NCI-H2107 treated with DMSO at 0.1 percent for 48 hours (cell line): ENCODE data around the gene MTAP.
"Not testable (repeated sequence)": the region's sequence is repeated elsewhere in the genome, so short reads cannot be mapped to it uniquely, and the experiment has no call there.

Source experiments
- DNase-seq: peaks from one replicate; lab custom pipeline; 2025; ENCODE audit not compliant: unreplicated experiment; lab: John Stamatoyannopoulos, UW

The MTAP gene

DNA sequence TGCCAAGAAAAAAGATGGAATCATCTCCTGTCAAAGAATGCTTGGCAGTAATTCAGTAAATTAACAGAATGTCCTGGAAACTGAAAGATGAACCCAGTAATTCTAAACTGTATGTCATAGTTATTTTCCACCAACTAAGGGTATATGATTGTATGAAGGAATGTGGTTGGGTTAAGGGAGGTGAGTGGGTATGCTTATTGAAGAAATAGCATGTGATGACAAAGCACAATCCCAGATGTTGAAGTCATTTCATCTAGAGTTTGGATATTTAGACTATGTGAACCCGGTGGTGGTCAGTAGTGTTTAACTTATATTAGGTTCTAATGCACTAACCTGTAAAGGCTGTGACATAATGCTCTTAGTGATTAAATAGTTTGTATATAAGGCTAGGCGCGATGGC is 104.4 kb downstream of the MTAP start:
- no peak for DNase-seq

DNA sequence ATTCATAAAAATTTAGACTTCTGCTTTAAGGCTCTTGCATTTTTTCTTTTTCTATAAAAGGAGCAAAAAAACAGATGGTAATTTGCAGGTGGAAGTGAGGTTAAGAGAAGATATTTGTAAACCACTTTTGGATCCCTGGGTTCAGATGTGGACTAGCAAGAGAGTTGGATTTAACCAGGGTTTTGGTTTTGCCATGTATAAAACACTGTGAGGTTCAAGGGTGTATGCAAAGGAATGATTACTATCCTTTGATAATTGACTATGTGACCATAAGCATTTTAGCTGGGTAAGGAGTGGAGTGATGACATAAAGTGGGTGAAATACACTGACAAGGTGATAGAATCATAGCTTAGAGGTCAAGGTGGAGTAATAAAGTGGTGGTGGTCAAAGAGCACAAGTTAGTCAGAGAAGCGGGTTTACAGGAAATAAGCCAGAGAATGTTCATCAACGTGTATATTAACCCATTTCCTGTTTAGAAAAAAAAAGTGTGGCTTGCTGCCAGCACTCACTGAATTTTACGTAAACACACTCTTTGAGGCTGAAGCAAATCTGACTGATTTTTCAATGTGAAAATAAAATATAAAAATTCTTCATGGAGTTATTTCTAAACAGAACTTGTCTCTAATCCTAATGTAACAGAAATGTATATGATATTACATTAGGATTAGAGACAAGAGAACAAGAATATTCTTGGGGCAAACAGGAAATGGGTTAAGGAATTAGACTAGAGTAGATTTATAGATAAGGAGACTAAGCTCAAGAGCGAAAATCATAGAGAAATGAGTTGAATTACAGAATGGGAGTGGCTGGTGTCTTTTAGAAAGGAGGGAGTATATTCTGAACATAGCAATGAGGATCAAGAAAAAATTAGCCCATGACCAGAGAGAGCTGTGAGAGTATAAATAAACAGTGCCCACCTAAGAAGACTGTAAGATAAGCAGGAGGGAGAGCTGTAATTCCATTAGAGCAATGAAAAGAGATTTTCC is 117.2 kb downstream of the MTAP start:
- DNase-seq: no peak

DNA sequence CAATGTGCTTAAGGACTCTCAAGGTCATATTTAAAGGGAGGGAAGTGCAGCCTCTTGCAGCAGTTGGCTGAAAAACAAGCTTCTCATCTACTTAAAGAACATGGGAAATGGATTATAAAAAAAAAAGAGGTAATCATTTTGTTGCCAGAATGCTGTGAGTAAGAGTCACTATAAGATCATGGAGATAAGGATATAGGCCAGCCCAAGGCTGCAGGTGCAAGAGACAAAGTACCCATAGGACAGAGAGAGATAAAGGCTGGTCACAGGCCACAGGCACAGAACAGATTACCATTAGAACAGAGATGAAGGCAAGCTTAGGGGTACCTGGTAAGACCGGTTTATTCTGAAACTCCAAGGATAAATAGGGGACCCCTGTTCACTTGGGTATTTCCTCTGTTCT is 121.3 kb downstream of the MTAP start:
- no peak for DNase-seq

DNA sequence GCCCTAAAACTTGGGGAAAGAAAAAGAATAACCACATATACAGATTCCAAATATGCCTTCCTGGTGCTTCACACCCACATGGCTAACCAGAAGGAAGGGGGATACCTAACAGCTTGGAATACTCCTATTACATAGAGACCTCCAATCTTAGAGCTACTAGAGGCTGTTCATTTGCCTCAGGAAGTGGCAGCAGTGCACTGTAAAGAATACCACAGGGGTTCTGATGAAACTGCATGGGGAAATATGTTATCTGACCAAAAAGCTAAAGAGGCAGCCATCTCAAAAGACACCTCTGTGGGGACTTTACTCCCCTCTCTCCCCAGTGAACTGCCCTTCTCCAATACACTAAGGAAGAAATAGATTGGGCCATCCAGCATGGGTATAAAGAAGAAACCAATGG is 125.3 kb downstream of the MTAP start:
- no peak for DNase-seq

DNA sequence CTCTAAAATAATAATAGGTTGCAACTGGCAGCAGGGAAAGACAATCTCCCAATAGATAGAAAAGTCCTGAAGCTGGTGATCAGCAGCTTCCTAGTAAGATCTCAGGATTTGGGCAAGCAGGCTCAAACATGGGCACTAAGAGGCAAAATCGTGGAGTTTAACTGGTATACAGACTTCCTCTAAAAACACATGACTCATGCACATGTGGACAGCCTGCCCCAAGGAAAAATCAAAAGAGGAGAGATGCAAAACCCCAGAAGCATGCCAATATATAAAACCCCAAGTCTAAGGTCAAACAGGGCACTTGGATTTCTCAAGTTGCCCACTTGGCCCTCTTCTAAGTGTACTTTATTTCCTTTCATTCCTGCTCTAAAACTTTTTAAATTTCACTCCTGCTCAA is 129.0 kb downstream of the MTAP start:
- DNase-seq: no peak

DNA sequence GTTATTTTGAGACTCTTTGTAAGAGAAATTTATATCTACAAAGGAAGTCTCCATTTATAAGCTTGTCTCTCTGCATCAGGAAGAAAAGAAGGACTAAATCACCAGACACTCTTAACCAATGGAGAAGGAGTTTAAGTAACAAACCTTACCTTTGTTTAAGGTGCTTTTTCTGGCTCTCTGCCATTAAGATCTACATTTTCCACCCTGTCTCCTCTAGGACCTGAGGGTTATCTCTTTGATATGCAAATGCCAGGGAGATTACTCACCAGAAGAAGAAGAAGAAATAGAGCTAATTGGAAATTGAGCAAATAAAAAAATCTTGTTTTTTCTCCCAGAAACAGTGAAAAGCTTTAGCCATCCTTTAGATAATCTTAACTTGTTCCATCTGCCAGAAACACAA is 130.8 kb downstream of the MTAP start:
- no peak for DNase-seq

DNA sequence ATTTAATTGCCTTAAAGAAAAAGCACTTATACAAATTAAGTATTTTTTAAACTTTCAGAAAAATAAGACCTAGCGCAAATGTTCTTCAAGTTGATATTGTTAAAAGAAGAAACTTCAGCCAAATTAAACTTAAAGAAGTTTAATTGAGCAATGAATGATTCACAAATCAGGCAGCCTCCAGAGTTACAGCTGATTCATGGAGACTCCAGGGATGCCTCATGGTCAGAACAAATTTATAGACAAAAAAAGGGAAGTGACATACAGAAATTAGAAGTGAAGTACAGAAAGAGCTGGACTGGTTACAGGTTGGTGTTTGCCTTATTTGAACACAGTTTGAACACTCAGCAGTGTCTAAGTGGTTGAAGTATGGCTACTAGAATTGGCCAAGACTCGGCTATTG is 131.4 kb downstream of the MTAP start:
- DNase-seq: no peak

DNA sequence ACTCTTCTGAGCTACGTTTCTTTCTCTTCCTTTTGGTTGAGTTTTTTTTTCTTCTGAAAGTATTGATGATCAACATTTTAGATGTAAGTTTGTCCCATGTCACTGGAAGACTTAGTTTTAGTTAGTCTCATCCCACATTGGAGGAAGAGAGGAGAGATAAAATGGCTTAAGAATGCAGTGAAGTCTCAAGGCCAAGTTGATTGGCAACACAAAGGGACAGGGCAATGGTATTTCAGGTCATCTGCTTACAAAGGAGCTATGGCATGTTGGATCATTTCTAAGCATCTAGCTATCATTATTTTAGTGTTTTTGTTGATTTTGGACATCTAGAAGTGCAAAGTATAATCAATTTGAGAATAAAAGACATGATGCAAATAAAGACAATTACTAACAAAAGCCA is 133.2 kb downstream of the MTAP start:
- no peak for DNase-seq

DNA sequence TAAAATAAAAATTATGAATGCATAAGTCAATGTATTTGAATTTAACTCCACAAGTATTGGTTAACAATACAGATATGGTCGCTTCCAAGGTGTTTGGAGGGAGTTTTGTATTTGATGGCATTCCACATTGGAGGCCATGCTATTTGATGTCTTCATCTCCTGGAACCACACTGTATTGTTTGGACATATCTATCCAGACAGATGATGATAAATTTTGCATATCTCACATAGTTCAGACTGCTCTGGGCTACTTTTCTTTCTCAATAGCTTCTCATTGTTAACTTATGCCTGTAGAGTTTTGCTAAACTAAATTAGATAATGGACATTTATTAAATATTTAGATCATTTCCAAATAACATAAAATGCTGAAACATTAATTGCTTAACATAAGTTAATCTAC is 133.7 kb downstream of the MTAP start:
- DNase-seq: no peak

DNA sequence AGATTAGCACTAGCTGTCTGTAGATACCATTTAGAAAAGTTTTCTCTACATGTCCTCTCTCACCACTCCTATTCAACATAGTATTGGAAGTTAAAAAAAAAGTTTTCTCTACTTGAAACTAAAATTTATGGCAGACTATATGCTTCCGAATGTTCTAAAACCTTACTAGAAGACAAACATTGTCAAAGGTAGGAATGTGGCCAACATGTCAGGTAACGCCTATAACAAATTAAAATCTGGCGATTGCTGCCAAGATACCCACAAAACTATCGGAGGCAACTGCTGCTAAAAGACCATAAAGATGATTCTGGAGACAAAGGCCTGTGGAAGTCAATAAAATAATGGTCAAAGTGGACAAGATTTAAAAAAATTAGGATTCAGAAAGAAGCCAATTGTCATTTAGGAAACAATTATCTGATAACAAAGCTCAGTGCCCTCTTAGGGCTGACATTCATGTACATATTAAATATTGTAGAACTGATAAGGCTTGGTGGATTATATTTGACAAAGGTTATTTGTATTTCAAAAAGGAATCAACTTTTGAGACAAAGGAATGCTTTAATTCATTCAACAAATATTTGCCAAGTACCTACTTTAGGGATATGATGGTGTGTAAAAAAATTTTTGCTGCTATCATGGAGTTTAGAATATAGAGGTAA is 139.0 kb downstream of the MTAP start:
- no peak for DNase-seq

DNA sequence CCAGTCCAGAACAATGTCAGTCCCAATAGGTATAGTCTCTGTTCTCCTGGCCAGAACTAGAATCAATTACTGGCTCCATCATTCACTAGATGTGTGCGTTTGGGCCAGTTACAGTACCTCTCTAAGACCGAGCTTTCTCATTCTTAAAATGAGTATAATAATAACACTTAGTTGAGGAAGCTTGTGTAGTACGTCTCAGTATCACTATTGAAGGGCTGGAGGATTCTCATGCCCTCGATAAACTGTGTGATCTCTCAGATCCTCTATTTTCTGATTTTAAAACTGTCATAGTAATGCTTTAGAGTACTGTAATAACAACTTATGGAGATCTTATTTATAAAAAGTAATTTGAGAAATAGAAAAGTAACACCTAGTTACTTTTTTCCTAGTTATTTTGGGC is 141.0 kb downstream of the MTAP start:
- no peak for DNase-seq

DNA sequence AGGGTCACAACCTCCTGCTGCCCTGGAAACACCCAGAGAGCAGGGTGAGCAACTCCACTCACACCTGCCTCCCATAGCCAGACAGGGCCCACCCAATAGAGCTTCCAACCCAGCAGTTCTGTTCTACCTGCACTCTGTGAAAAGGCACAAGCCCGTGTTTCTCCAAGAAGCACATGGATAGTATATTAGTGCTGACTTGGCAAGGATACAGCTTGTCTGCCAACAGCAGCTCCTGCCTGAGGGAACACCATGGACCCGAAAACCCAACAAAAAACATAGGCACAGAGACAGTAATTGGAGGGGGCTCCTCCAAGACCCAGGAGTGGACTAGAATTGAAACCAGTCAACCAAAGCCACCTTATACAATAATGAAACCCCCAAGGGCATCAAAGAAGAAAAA is 143.2 kb downstream of the MTAP start:
- DNase-seq: no peak

DNA sequence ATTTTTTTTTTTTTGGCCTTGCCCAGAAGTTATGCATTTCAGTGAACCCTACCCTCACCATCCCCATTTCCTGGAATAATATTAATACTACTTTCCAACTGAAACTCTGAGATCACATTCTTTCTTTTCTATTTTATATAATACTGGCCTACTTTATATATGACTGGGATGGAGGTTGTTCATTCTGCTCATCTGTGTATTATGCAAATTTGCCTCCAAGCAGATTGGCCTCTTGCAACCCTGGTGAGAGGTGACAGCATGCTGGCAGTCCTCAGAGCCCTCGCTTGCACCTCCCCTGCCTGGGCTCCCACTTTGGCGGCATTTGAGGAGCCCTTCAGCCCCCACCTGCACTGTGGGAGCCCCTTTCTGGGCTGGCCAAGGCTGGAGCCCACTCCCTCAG is 156.4 kb downstream of the MTAP start:
- DNase-seq: no peak

DNA sequence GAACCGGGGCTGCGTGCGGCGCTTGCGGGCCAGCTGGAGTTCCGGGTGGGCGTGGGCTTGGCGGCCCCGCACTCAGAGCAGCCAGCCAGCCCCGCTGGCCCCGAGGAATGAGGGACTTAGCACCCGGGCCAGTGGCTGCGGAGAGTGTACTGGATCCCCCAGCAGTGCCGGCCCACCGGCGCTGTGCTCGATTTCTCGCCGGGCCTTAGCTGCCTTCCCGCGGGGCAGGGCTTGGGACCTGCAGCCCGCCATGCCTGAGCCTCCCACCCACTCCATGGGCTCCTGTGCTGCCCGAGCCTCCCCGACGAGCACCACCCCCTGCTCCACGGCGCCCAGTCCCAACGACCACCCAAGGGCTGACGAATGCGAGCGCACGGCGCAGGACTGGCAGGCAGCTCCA is 156.8 kb downstream of the MTAP start:
- DNase-seq: not testable (repeated sequence)

DNA sequence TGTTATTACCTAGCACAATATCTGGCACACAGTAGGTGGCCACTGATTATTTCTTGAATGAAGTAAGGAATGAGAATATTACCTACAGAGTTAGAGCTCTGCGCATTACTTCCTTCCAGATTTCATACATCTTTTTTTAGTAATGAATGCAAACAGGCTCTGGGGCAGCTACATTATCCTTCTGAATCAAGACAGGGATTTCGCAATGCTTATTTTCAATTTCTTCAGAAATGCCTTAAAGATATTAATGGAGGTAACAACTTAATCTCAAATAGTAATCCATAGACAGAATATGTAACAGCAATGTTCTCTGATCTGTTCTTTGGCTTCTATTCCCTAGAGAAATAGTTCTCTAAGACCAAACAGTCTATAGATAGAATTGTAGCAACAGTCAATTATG is 159.1 kb downstream of the MTAP start:
- no peak for DNase-seq

DNA sequence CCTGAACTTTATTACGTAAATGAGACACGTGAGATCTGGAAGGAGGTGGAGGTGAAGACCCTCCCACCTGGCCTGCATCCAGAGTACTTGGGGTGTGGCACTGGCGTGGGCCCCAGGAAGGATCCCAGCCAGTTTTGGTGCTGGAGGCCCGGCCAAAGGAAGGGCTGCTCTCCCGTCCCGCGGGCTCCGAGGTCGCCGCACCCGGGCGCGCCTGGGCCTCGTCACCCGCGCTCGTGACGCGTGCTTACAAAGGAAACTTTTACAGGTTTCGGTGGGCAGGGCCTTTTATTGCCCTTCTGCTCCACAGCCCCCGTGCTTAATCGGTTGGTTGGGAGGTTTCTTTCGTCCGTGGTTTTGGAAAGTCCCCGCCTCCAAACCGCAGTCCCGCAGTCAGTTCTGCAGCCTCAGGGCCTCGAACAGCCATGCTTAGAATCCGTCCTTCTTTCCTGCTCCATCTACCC is 162.5 kb downstream of the MTAP start:
- no peak for DNase-seq

DNA sequence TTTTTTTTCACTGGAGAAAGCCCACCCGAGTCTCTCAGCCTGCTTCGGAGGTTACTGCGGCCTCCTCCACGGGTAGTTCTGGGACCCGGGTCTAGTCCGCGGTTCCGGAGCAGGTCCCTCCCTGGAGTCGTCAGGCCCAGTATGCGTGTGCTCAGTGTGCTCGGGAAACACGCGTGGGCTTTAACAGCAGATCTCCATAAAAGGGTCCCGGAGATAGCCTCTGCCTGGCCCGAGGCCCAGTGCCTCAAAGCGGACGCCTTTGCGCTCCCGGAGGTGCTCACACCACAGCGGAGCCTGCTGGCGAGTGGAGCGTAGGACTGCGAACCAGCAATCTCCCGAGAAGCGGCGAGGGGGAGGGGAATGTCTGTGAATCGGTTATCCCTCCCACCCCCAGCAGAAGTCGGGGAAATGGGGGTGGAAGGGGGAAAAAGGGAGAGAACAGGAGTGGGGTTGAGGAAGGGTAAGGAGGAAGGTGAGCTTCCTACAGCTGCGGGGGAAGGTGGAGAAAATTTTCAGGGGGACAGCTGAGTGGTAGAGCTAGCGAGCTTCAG is 163.0 kb downstream of the MTAP start:
- no peak for DNase-seq

DNA sequence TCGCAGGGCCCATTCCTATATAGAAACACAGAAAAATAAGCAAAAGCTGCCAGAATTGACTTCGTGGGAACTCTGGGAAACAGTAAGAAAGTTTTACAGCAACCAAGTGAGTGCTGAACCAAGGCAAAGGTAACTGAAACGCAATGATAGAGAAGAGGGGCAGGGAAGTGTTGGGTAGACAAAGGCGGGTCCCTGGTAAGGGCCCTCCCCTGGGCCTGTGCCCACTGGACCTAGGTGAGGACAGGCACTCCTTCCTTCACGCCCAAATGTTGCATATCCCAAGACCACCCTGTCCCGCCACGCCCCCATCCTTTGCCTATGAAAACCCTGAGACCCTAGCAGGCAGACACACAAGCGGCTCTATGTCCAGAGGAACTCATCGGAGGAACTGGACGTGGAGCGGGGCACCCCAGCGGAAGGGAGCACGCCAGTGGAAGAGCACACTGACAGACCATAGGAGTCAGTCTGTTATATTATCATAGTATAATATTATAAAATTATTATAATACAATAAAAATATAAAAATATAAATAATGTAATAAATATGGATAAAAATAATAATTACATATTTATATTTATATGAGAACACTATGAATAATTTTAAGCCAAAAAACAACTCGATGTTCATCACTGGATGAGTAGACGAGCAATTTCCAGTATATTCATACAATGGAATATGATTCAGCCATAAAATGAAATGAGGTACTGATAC is 163.9 kb downstream of the MTAP start:
- no peak for DNase-seq

DNA sequence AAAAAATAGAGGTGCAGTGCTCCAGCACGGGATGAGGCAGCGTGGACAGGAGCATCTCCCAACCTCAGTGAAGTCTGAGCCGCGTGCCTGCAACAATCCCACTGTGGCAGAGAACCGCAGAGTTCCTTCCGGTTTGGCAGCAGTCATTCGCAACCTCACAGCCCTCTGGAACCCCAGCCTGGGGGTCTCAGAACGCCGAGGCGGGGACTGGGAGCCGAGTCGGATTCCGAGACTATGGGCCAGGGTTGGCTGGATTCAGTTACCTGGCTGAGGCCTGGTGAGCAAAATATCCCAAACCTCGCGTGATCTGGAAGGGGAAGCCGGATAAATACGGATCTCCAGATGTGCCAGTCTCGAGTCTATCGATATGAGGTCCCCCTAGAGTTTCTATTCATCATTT is 164.7 kb downstream of the MTAP start:
- no peak for DNase-seq

DNA sequence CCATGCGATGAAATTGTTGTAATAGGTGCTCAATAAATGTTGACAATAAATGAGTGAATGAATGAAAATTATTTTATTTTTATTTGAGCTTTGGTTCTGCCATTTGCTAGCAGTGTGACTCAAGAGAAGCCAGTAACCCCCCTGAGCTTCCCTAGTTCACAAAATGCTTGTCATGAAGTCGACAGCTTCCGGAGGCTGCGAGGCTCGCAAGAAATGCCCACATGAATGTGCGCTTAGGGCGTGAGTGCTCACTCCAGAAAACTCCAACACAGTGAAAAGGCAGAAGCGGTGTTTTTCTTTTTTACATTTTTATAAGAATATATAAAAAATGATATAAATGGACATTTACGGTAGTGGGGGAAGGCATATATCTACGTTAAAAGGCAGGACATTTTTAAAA is 165.3 kb downstream of the MTAP start:
- DNase-seq: no peak

DNA sequence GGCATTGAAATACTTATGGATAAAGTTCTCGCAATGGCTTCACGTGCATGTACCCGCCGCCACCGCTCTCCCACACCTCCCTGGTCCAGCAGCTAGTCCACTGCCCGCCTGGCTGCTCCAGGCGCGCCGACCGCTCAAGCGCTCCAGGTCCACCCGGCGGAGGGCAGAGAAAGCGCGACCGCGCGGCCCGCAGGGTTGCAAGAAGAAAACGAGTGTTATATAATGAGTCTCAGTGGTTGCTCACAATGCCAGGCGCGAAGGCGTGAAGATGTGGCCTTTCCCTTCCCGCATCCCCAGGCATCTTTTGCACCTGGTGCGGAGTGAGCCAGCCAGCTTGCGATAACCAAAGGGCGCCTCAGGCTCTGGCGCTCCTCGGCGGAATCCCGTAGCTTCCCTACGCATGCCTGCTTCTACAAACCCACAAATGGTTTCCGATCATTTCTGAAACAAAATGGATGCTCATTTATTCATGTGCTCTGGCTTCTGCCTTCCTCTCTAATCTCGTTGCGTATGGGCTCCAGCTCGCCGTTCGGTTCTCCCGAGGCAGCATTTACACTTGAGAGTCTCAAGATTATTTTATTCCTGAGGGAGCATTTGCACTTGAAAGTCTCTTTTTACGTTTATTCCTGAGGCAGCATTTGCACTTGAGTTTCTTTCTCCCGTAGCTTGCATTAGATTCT is 166.0 kb downstream of the MTAP start:
- DNase-seq: no peak
